ENCODE data around the gene ATG101.

The ATG101 gene

GRCh38 chr12:52035190-52035589 lies 34.6 kb upstream of the ATG101 start:
- TF ChIP-seq CTCF (IDR thresholded peaks at IDR 0.05; ENCODE audit: low read length, missing control alignments) = no peak
- no peak overlapping the region for H3K4me3 ChIP-seq (replicated peaks; ENCODE audit: low read depth, low read length)
- DNase-seq (ENCODE audit: low read depth) = no peak

- DNase-seq (ENCODE audit: low read depth) = no peak
- H3K4me3 ChIP-seq (replicated peaks; ENCODE audit: low read depth, low read length) = no peak overlapping the region
- no peak for TF ChIP-seq CTCF (IDR thresholded peaks at IDR 0.05; ENCODE audit: low read length, missing control alignments)
Measured at GRCh38 chr12:52035926-52036325, 33.9 kb upstream of the ATG101 start.

- peak; percentile 82 for DNase-seq (ENCODE audit: low read depth)
- no peak for TF ChIP-seq CTCF (IDR thresholded peaks at IDR 0.05; ENCODE audit: low read length, missing control alignments)
Measured at GRCh38 chr12:52036587-52037171, 33.1 kb upstream of the ATG101 start.

GRCh38 chr12:52037248-52037861 lies 32.4 kb upstream of the ATG101 start:
- DNase-seq (ENCODE audit: low read depth) = peak; percentile 60
- TF ChIP-seq CTCF (IDR thresholded peaks at IDR 0.05; ENCODE audit: low read length, missing control alignments) = no peak
- H3K4me3 ChIP-seq (replicated peaks; ENCODE audit: low read depth, low read length) = peak overlapping the region; percentile 64

More at GRCh38 chr12:52036587-52037171, 33.1 kb upstream of the ATG101 start:
- peak overlapping the region; percentile 38 for H3K4me3 ChIP-seq (replicated peaks; ENCODE audit: low read depth, low read length)

- TF ChIP-seq CTCF (IDR thresholded peaks at IDR 0.05; ENCODE audit: low read length, missing control alignments) = no peak
- H3K4me3 ChIP-seq (replicated peaks; ENCODE audit: low read depth, low read length) = no peak overlapping the region
- peak; percentile 53 for DNase-seq (ENCODE audit: low read depth)
Measured at GRCh38 chr12:52038447-52038846, 31.3 kb upstream of the ATG101 start.

GRCh38 chr12:52041035-52041434 lies 28.7 kb upstream of the ATG101 start:
- DNase-seq (ENCODE audit: low read depth) = no peak
- no peak for TF ChIP-seq CTCF (IDR thresholded peaks at IDR 0.05; ENCODE audit: low read length, missing control alignments)
- no peak overlapping the region for H3K4me3 ChIP-seq (replicated peaks; ENCODE audit: low read depth, low read length)

GRCh38 chr12:52041695-52042123 lies 28.1 kb upstream of the ATG101 start:
- H3K4me3 ChIP-seq (replicated peaks; ENCODE audit: low read depth, low read length) = no peak overlapping the region
- peak; percentile 65 for DNase-seq (ENCODE audit: low read depth)
- TF ChIP-seq CTCF (IDR thresholded peaks at IDR 0.05; ENCODE audit: low read length, missing control alignments) = no peak

Measured in fibroblast of pulmonary artery (primary cell).